Neural cell (in vitro differentiated cells): ENCODE measurements around the gene HADH.

Source experiments
- EP300 ChIP-seq: fragments of 450-650 bp; conservative IDR thresholded peaks from 2 replicates; pipeline ENCODE4 v1.6.1; 2014; ENCODE audit warnings: antibody characterized with exemption, mild to moderate bottlenecking, moderate library complexity; ENCODE audit not compliant: poor library complexity, severe bottlenecking
- EZH2 ChIP-seq: fragments of 200-600, 300-800 bp; shearing (Covaris generic), sonication (generic); IDR thresholded peaks from 2 replicates; pipeline ENCODE4 v1.6.1; 2014; ENCODE audit warnings: antibody characterized with exemption, low read length, borderline replicate concordance, mild to moderate bottlenecking; ENCODE audit not compliant: insufficient read depth, poor library complexity, severe bottlenecking
- POLR2AphosphoS5 ChIP-seq: IDR thresholded peaks from 2 replicates; pipeline ENCODE4 v1.6.1; 2012
- RAD21 ChIP-seq: fragments of 450-650 bp; conservative IDR thresholded peaks from 2 replicates; pipeline ENCODE4 v1.6.1; 2014; ENCODE audit warnings: antibody characterized with exemption, mild to moderate bottlenecking, moderate library complexity
- TF ChIP-seq, protein P1 (sequence below): fragments of 450-650 bp; IDR thresholded peaks from 2 replicates; pipeline ENCODE4 v1.5.1; 2014; ENCODE audit warnings: antibody characterized with exemption, mild to moderate bottlenecking, moderate library complexity; ENCODE audit not compliant: poor library complexity, severe bottlenecking
- TF ChIP-seq, protein P2 (sequence below): IDR thresholded peaks from 2 replicates; pipeline ENCODE4 v1.6.1; 2012; ENCODE audit warnings: borderline replicate concordance

DNA sequence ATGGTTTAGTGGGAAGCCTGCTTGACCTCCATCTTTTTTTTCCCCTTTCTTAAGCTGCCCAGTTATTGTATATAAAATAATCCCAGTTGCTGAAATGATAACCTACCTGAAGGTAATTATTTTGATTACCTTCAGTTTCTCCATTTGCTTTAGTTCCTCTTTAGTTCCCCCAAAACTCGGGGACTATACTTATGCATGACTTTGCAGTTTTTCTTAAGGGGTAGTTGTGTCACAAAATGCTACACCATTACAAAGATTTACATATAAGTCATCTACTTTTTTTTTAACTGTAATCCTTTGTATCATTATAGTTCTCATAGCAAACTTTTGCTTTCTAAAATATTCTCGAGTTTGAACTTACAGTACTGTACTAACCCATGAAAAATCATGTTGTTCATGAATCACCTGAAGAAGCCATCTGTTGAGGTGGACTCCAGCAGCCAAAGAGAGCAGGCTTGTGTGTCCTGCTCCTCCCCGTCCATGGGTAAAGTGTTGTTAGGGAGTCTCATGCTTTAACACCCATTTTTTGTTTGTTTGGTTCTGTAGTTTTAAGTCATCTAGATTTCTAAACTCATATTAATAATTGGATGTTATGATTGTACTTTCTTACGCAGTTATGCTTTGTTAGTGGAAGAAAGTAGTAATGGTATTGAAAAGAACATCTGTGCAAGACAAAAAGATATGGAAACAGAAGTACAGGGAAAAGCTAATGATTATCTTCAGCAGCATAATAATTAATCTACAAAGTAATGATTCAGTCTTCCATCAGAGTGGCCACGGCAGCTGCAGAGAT lies 34.6 kb downstream of the HADH start:
- no peak for TF ChIP-seq EZH2
- TF ChIP-seq, protein P1, sequence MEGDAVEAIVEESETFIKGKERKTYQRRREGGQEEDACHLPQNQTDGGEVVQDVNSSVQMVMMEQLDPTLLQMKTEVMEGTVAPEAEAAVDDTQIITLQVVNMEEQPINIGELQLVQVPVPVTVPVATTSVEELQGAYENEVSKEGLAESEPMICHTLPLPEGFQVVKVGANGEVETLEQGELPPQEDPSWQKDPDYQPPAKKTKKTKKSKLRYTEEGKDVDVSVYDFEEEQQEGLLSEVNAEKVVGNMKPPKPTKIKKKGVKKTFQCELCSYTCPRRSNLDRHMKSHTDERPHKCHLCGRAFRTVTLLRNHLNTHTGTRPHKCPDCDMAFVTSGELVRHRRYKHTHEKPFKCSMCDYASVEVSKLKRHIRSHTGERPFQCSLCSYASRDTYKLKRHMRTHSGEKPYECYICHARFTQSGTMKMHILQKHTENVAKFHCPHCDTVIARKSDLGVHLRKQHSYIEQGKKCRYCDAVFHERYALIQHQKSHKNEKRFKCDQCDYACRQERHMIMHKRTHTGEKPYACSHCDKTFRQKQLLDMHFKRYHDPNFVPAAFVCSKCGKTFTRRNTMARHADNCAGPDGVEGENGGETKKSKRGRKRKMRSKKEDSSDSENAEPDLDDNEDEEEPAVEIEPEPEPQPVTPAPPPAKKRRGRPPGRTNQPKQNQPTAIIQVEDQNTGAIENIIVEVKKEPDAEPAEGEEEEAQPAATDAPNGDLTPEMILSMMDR, result no peak
- no peak for TF ChIP-seq RAD21
- TF ChIP-seq POLR2AphosphoS5, result no peak
- TF ChIP-seq, protein P2, sequence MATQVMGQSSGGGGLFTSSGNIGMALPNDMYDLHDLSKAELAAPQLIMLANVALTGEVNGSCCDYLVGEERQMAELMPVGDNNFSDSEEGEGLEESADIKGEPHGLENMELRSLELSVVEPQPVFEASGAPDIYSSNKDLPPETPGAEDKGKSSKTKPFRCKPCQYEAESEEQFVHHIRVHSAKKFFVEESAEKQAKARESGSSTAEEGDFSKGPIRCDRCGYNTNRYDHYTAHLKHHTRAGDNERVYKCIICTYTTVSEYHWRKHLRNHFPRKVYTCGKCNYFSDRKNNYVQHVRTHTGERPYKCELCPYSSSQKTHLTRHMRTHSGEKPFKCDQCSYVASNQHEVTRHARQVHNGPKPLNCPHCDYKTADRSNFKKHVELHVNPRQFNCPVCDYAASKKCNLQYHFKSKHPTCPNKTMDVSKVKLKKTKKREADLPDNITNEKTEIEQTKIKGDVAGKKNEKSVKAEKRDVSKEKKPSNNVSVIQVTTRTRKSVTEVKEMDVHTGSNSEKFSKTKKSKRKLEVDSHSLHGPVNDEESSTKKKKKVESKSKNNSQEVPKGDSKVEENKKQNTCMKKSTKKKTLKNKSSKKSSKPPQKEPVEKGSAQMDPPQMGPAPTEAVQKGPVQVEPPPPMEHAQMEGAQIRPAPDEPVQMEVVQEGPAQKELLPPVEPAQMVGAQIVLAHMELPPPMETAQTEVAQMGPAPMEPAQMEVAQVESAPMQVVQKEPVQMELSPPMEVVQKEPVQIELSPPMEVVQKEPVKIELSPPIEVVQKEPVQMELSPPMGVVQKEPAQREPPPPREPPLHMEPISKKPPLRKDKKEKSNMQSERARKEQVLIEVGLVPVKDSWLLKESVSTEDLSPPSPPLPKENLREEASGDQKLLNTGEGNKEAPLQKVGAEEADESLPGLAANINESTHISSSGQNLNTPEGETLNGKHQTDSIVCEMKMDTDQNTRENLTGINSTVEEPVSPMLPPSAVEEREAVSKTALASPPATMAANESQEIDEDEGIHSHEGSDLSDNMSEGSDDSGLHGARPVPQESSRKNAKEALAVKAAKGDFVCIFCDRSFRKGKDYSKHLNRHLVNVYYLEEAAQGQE, result no peak
- no peak for TF ChIP-seq EP300
